Nephron progenitor cell (in vitro differentiated cells): ENCODE measurements around the gene PTPRU.

Experiments used
- DNase-seq: peaks from one replicate; pipeline ENCODE4 v3.0.0; 2021
- H3K27ac Mint-ChIP-seq: 2 replicates; pipeline ENCODE4 v1.8.0; 2021; ENCODE audit warnings: mild to moderate bottlenecking, moderate library complexity, mixed read lengths
- H3K27me3 Mint-ChIP-seq: 2 replicates; pipeline ENCODE4 v1.8.0; 2021; ENCODE audit warnings: mild to moderate bottlenecking, low read depth, mixed read lengths; ENCODE audit not compliant: poor library complexity
- H3K36me3 Mint-ChIP-seq: 2 replicates; pipeline ENCODE4 v1.8.0; 2021; ENCODE audit warnings: low read depth, mixed read lengths
- H3K4me1 Mint-ChIP-seq: 2 replicates; pipeline ENCODE4 v1.8.0; 2021; ENCODE audit warnings: mixed read lengths
- H3K4me3 Mint-ChIP-seq: 2 replicates; pipeline ENCODE4 v1.8.0; 2021; ENCODE audit warnings: mild to moderate bottlenecking, moderate library complexity, mixed read lengths
- H3K9me3 Mint-ChIP-seq: 2 replicates; pipeline ENCODE4 v1.8.0; 2021; ENCODE audit warnings: mild to moderate bottlenecking, moderate library complexity, mixed read lengths
- CTCF ChIP-seq: fragments of 200-600 bp; sonication (generic); IDR thresholded peaks from 2 replicates; pipeline ENCODE4 v1.5.0; 2021; ENCODE audit warnings: antibody characterized with exemption

Gene PTPRU

DNA sequence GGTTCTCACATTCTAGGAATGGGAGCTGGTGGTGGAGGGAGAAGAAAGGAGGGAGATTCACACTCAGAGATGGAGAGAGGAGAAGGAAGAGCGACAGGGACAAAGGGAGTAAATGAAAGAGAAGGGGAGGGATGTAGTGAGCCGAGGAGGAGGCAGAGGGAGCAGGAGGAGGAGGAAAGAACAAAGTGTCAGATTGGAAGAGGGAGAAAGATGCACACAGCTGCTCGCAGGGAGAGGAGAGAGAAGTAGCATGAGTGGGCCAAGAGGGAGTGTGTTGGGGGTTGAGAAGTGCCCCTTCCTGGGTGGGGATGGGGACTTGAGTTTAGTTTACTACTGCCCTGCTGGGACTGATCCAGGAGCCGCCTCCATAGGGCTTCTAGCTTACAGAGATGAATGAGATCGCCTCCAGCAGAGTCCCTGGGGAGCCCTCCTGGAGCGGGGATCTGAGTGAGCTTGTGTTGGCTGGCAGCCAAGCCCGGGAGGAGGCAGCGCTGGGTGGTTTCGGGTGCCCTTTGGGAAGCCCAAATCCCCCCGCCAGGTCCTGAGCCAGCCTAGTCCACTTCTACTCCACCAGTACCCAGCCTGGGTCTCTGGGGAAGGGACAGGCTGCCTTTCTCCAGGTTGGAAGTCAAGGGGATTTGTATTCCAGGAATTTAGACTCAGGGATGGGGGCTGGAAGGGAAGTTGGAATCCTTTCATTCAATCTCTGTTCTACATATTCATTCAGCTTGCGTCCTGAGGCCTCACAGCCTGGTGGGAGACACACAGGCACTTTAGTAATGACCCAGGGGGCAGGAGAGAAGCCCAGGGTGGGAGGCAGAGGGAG lies 20.9 kb downstream of the PTPRU start:
- Mint-ChIP-seq H3K9me3 (no peaks in the 10 kb centered on the region), H3K4me3 (peak overlapping the region; percentile 4), H3K4me1 (peaks cover 55% of the 10 kb centered on the region), H3K27ac (no peak overlapping the region), H3K27me3 (peaks cover 6% of the 10 kb centered on the region), H3K36me3 (peaks cover 8% of the 10 kb centered on the region)
- DNase-seq, result peak; percentile 58
- no peak for TF ChIP-seq CTCF

- Mint-ChIP-seq H3K9me3 (no peaks in the 10 kb centered on the region), H3K36me3 (peaks cover 15% of the 10 kb centered on the region), H3K27me3 (peaks cover 6% of the 10 kb centered on the region), H3K27ac (no peak overlapping the region), H3K4me1 (peaks cover 55% of the 10 kb centered on the region), H3K4me3 (peak overlapping the region; percentile 67)
- TF ChIP-seq CTCF, result no peak
- DNase-seq, result no peak
These were observed 22.1 kb downstream of the PTPRU start for GRCh38 chr1:29258189-29258975.

DNA sequence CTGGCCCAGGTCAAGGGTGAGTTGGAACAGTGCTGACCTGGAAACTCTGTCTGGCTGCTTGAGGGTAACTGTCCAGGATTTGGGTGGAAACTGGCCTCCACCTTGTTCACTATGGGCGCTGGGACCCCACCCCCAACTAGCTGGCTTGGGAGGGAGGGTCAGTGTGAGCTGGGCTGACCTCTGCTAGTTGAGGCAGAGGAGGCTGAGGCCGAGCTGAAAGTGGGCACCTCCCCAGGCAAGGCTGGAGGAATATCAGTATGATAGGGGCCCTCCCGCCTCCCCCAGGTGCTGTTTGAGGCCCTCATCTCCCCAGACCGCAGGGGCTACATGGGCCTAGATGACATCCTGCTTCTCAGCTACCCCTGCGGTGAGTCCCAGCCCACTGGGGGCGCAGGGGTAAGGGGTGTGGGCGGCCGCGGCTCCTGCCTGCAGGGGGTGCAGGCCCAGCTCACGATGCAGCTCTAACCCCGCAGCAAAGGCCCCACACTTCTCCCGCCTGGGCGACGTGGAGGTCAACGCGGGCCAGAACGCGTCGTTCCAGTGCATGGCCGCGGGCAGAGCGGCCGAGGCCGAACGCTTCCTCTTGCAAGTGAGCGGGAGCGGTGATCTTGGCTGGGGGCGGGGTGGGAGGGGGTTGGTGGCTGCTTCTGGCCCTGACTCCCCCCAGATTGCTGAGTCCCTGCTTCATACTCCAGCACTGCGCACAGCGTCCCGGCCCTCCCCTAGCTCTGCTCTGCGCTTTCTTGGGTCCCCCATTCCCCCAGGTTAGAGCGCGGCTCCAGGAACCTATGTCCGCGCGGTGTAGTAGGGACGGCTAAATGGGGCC lies 22.9 kb downstream of the PTPRU start:
- Mint-ChIP-seq H3K4me1 (peaks cover 53% of the 10 kb centered on the region), H3K4me3 (peak overlapping the region; percentile 84), H3K27ac (no peak overlapping the region), H3K27me3 (peaks cover 9% of the 10 kb centered on the region), H3K9me3 (peaks cover 8% of the 10 kb centered on the region), H3K36me3 (peaks cover 23% of the 10 kb centered on the region)
- no peak for TF ChIP-seq CTCF
- DNase-seq, result peak; percentile 48

- Mint-ChIP-seq H3K27ac (no peak overlapping the region), H3K36me3 (peaks cover 31% of the 10 kb centered on the region), H3K9me3 (peaks cover 15% of the 10 kb centered on the region), H3K4me3 (peak overlapping the region; percentile 84), H3K27me3 (peaks cover 9% of the 10 kb centered on the region), H3K4me1 (peaks cover 46% of the 10 kb centered on the region)
- DNase-seq, result peak; percentile 84
- TF ChIP-seq CTCF, result no peak
These were observed 23.6 kb downstream of the PTPRU start for GRCh38 chr1:29259802-29260441.

DNA sequence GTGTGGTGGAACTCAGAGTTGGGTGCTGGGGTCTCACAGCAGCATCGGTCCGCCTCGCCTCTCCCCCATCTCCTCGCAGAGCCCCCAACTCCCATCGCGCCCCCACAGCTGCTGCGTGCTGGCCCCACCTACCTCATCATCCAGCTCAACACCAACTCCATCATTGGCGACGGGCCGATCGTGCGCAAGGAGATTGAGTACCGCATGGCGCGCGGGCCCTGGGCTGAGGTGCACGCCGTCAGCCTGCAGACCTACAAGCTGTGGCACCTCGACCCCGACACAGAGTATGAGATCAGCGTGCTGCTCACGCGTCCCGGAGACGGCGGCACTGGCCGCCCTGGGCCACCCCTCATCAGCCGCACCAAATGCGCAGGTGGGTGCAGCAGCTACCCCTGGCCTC lies 24.2 kb downstream of the PTPRU start:
- DNase-seq, result no peak
- no peak for TF ChIP-seq CTCF
- Mint-ChIP-seq H3K36me3 (peaks cover 37% of the 10 kb centered on the region), H3K4me3 (peak overlapping the region; percentile 84), H3K4me1 (peaks cover 43% of the 10 kb centered on the region), H3K9me3 (peaks cover 21% of the 10 kb centered on the region), H3K27ac (no peak overlapping the region), H3K27me3 (peaks cover 9% of the 10 kb centered on the region)
